Parathyroid adenoma (tissue), 2 donors: ENCODE results near the gene PLA2G2D.

Source experiments
- H2AFZ ChIP-seq: fragments of 300-600 bp; sonication (generic); one replicate; pipeline ENCODE4 v1.7.0; 2017; ENCODE audit warnings: antibody characterized with exemption, mild to moderate bottlenecking
- H3K27ac ChIP-seq: fragments of 300-600 bp; sonication (generic); one replicate; pipeline ENCODE4 v1.7.0; 2017
- H3K27me3 ChIP-seq: fragments of 300-600 bp; sonication (generic); one replicate; pipeline ENCODE4 v1.7.0; 2017; ENCODE audit warnings: low read length; ENCODE audit not compliant: control insufficient read depth, insufficient read depth
- H3K36me3 ChIP-seq: fragments of 300-600 bp; sonication (generic); one replicate; pipeline ENCODE4 v1.7.0; 2017; ENCODE audit warnings: low read length; ENCODE audit not compliant: control insufficient read depth, insufficient read depth
- H3K4me1 ChIP-seq: fragments of 300-600 bp; sonication (generic); one replicate; pipeline ENCODE4 v1.7.0; 2017; ENCODE audit warnings: control low read depth
- H3K4me2 ChIP-seq: fragments of 300-600 bp; sonication (generic); one replicate; pipeline ENCODE4 v1.7.0; 2017; ENCODE audit warnings: low read length
- H3K4me3 ChIP-seq: fragments of 300-600 bp; sonication (generic); one replicate; pipeline ENCODE4 v1.7.0; 2017; ENCODE audit warnings: low read depth, low read length
- H3K79me2 ChIP-seq: fragments of 300-600 bp; sonication (generic); one replicate; pipeline ENCODE4 v1.7.0; 2017; ENCODE audit warnings: control low read depth
- H3K9ac ChIP-seq: fragments of 300-600 bp; sonication (generic); one replicate; pipeline ENCODE4 v1.7.0; 2017; ENCODE audit warnings: mild to moderate bottlenecking
- H3K9me3 ChIP-seq: fragments of 300-600 bp; sonication (generic); one replicate; pipeline ENCODE4 v1.7.0; 2017; ENCODE audit warnings: low read length; ENCODE audit not compliant: control insufficient read depth
- CTCF ChIP-seq: fragments of 300-600 bp; sonication (generic); IDR thresholded peaks from one replicate; pipeline ENCODE4 v1.7.0; 2017; ENCODE audit warnings: antibody characterized with exemption, mild to moderate bottlenecking
- donor health status: primary hyperparathyroidism.

Gene PLA2G2D

GRCh38 chr1:20150326-20150705 lies 31.0 kb upstream of the PLA2G2D start:
- H3K4me2 ChIP-seq, result no peak overlapping the region
- no peaks in the 10 kb centered on the region for H3K79me2 ChIP-seq
- no peaks in the 10 kb centered on the region for H3K36me3 ChIP-seq
- H3K9me3 ChIP-seq, result no peaks in the 10 kb centered on the region
- H3K4me1 ChIP-seq, result no peaks in the 10 kb centered on the region
- H2AFZ ChIP-seq, result no peak overlapping the region
- no peak overlapping the region for H3K27ac ChIP-seq
- no peak for TF ChIP-seq CTCF
- no peak overlapping the region for H3K4me3 ChIP-seq
- no peaks in the 10 kb centered on the region for H3K27me3 ChIP-seq
- H3K9ac ChIP-seq, result no peak overlapping the region

GRCh38 chr1:20149601-20150325 lies 30.4 kb upstream of the PLA2G2D start:
- H3K36me3 ChIP-seq, result no peaks in the 10 kb centered on the region
- H3K9me3 ChIP-seq, result no peaks in the 10 kb centered on the region
- H3K9ac ChIP-seq, result no peak overlapping the region
- H3K4me3 ChIP-seq, result no peak overlapping the region
- no peak overlapping the region for H3K4me2 ChIP-seq
- no peaks in the 10 kb centered on the region for H3K4me1 ChIP-seq
- TF ChIP-seq CTCF, result no peak
- no peak overlapping the region for H2AFZ ChIP-seq
- no peaks in the 10 kb centered on the region for H3K79me2 ChIP-seq
- H3K27me3 ChIP-seq, result no peaks in the 10 kb centered on the region
- H3K27ac ChIP-seq, result no peak overlapping the region

GRCh38 chr1:20148571-20149500 lies 29.5 kb upstream of the PLA2G2D start:
- no peak for TF ChIP-seq CTCF

GRCh38 chr1:20147846-20148570 lies 28.7 kb upstream of the PLA2G2D start:
- Histone ChIP-seq H3K9me3 (no peaks in the 10 kb centered on the region), H3K27ac (no peak overlapping the region), H3K4me2 (no peak overlapping the region), H3K36me3 (no peaks in the 10 kb centered on the region), H3K4me1 (no peaks in the 10 kb centered on the region), H3K9ac (no peak overlapping the region), H3K27me3 (no peaks in the 10 kb centered on the region), H2AFZ (no peak overlapping the region), H3K4me3 (no peak overlapping the region), H3K79me2 (no peaks in the 10 kb centered on the region)
- no peak for TF ChIP-seq CTCF

More at GRCh38 chr1:20148571-20149500, 29.5 kb upstream of the PLA2G2D start:
- Histone ChIP-seq H3K79me2 (no peaks in the 10 kb centered on the region), H3K27ac (no peak overlapping the region), H3K4me1 (no peaks in the 10 kb centered on the region), H2AFZ (no peak overlapping the region), H3K9me3 (no peaks in the 10 kb centered on the region), H3K4me3 (no peak overlapping the region), H3K4me2 (no peak overlapping the region), H3K36me3 (no peaks in the 10 kb centered on the region), H3K27me3 (no peaks in the 10 kb centered on the region), H3K9ac (no peak overlapping the region)
